C1 segment of cervical spinal cord (tissue), 14 donors: ENCODE data around the gene KRT6C.

ENCODE experiments used
- DNase-seq, 14 donors: peaks; one replicate each; lab custom pipeline; 2025; lab: John Stamatoyannopoulos, UW

KRT6C gene

DNA sequence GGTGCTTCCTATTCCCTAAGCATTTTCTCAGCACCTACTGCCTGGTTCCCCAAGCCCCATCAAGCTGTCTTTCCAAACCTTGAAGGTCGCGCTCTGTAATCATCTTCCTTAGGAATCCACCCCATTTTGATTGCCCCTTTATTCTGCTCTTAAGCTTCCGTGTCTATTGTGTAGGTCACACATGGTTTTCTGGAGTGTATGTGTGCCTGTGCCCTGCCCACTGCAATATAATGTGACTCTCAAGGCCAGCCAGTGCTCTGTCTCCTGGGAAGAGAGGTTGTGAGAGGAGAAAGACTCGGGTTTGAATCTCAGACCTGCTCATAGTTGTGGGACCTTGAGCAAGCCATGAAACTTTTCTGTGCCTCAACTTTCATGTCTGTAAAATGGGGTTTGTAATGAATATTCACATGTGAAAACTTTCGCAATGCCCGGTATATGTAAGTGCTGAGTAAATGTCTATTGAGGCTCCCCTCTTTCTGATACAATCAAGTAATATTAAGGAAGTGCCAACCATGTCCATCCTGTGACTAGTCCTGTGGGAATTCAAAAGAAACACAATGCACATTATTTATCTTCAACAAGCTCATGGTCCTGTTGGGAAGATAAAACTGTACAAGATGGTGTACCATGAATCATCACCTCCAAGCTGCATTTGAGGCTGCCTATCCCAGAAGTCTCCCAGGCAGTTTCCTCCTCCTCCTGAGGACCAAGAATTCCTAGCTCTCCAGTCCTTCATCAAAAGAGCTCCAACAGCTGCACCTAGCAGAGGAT is 38.7 kb downstream of the KRT6C start:
- DNase-seq, result no peak

- DNase-seq, result no peak
Observed at GRCh38 chr12:52434081-52434733, 39.4 kb downstream of the KRT6C start, which contains the start of gene KRT75. Gene KRT75 (minus strand): TSS chr12:52434371. CDS start chr12:52434304, 67 bp downstream.

DNA sequence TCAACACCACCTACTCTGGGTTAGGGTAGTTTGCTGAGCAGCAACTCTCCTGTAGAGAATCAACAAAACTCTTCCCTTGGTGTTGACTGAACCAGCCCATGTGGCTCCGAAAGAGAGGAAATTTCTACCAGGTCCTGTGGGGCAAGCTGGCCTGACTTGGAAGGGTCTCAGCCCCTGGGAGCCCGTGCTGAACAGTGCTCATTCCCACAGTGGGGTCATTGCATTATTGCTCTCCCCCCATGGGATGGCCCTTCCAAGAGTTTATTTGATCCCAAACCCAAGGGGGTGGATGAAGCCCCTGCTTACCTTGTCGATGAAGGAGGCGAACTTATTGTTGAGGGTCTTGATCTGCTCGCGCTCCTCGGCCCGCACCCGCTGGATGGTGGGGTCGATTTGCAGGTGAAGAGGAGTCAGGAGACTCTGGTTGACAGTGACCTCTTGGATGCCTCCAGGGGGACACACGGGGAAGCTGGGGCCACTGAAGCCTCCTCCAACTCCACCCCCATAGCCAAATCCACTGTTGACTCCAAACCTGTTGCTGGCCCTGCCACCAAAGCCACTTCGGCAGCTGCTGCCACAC is 40.0 kb downstream of the KRT6C start:
- DNase-seq, result no peak

- DNase-seq, result no peak
Observed at GRCh38 chr12:52432559-52433207, 40.9 kb downstream of the KRT6C start.

DNA sequence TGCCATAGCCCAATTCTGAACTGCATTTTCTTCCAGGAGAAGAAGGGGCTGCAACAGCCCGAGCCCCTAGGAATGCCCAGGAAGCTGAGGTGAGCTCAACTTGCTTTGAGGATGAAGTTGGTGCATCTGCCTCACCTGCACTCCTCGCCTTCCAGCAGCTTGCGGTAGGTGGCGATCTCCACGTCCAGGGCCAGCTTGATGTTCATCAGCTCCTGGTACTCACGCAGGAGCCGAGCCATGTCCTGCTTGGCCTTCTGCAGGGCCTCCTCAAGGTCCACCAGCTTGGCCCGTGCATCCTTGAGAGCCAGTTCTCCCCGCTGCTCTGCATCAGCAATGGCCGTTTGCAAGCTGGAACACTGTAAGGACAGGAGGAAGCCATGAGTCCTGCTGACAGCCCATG is 45.5 kb downstream of the KRT6C start:
- no peak for DNase-seq

GRCh38 chr12:52427083-52427482 is 46.5 kb downstream of the KRT6C start:
- DNase-seq, result no peak

GRCh38 chr12:52426034-52426433 is 47.6 kb downstream of the KRT6C start:
- DNase-seq, result no peak

DNA sequence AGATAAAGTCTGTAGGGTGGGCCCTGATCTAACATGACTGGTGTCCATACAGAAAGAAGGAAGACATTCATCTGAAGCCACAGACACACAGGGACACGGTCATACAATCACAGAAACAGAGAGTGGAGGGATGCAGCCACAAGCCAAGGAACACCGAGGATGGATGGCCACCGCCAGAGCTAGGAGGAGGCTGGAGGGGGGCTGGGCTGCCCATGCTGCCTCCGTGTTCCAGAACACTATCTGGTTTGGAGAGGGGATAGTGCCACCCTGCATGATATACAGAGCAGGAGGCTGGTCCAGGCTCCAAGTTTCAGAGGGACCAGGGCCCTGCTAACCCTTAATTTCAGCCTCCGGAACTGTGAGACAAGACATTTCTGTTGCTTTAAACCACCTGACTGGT is 48.1 kb downstream of the KRT6C start:
- no peak for DNase-seq

GRCh38 chr12:52423661-52424500 is 49.7 kb downstream of the KRT6C start:
- DNase-seq, result peak in 1 of 14 donors; percentile 2

DNA sequence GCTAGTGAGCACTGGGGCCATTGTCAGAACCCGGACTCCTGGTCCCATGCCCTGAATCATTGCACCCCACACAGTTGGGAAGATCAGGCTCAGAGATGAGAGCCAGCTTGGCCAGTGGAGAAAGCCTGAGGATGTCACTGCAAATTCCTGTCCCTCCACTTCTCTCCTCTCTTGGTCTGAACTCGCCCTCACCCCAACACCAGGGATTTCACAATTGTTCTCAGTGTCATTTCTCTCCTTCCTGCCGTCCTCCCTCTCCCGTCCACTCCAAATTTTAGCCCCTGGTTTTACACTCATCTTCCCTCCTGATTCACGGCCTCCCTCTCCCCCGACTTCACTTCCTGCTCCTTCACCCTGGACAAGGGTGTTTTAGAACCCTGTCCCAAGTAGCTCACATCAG is 50.6 kb downstream of the KRT6C start:
- no peak for DNase-seq

GRCh38 chr12:52419656-52420055 is 53.9 kb downstream of the KRT6C start:
- DNase-seq, result no peak

- DNase-seq, result no peak
Observed at GRCh38 chr12:52418576-52419110, 55.0 kb downstream of the KRT6C start.
